HG03039 (cell line): ENCODE data around the gene GPR35.

Experiments used
- ATAC-seq: cut with Tn5 transposase; IDR thresholded peaks from one replicate; pipeline ENCODE4 v1.9.1; 2021; ENCODE audit warnings: mild to moderate bottlenecking, moderate library complexity; ENCODE audit not compliant: unreplicated experiment

The GPR35 gene

DNA sequence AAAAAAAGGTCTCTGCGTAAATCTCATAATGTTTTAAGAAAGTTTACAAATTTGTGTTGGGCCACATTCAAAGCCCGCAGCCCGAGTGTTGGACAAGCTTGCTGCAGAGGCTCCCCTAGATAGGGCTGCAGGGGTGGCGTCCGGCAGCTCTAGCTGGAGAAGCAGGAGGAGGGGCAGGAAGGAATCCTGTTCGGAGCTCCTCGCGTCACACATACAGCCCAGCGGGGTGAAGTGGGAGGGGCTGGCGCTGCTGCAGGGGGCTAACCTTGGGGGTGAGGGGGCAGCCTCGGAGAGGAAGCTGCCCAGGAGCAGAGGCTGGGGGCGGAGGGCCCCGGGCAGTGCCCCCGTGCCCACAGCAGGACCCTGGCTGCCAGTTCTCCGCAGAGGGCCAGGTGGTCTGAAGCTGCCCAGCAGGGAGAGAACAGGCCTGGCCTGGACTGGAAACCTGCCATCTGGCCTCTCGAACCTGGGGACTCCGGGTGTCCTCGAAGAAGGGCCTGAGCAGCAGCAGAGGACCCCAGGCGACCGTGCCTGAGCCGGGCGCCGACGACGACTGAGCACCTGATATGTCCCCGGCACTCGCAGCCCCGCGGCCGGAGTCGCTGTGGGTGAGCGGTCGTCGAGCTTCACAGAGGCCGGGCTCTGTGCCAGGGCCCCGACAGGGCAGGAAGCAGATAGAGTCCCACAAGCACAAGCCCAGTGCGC is 2.6 kb upstream of the GPR35 start:
- ATAC-seq = no peak

DNA sequence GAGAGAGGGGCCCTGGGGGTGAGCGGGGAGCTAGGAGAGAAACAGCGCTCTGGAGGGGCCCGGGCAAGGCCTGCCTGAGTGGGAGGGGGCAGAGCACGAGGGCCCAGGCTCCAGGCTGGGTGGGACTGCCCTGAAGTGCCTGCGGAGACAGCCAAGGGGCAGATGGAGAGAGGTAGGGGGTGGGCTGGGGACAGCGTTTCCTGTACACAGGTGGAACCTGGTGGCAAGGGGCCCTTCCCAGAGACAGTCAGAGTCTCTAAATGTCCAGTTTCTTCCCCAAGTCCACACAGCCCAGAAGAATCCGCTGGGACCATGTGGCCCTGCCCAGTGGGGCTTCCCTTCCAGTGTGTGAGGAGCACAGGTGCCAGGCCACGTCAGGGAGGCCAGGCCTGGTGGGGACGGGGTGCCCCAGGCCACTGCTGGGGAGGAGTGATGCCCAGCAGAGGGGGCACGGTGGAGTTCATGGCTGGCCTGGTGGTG is 1.7 kb upstream of the GPR35 start:
- ATAC-seq = no peak

DNA sequence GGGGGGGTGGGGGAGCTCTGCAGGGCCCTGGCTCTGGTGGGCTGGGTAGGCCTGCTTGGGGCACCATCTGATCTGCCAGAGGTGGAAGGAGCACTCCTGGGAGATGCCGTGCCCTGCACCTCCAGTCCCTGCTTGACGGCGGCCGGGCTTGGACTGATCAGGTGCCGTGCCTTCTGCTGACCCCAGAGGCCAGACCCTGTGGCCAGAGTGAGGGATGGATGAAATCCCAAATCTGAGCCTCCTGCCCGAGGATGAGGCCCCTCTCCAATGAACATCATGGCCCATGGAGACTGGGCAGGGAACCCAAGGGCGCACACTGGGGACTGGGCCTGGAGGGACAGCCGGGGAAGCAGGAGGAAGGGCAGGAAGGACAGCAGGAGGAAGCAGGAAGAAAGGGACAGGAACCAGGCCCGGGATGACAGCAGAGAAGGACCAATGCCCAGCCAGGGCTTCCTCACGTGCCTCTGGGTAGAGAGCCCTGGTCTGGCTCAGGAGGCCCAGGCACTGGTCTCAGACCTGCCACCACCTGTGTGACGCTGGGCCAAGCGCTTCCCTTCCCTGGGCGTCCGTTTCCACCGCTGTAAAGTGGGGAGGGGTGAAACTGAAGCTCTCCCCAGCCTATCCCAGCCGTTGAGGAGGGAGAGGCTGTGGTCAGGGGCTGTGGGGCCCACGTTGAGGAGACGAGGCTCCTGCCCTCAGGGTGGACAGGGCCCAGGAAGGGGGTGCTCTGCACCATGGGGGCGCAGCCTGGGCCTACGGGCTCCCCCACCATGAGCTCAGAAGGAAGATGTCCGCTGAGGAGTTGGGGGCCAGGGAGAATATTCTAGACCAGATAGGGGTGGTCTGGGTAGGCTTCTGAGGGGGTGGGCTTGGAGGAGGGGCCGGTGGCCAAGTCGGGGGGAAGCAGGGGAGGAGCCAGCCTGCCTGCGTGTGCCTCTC is 1.0 kb upstream of the GPR35 start:
- no peak for ATAC-seq

DNA sequence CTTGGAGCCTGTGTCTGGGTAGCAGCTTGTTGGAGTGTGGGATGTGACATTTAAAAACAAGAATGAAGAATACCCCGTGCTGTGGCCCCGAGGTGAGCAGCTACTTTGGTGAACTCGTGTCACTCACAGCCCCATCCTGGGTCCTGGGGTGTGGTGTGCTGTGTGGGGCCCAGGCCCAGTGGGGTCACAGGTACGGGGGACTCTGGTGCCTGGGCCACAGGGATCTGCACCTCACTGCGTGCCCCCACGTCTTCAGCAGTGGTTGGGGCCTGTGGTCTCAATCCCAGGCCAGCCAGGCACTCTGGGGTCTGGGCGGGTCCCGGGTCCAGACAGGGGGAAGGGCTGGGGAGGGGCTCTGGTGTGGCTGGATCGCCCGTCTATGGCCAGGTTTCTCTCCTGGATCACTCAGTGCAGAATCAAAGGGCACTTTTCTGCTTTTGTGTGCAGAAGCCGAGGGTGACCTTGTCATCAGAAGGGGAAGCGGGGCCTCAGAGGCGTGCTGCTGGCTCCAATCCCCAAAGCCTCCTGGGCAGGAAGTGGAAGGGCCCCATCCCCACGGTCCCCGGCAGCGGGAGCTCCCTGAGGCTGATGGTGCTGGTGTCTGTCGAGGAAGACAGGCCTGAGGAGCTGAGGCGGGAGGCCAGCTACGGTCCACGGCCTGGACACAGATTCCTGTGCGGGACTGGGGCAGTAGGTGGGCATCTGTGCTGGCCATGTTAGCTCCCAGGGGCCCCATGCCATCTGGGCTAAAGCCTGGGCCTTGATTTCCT is 1.4 kb downstream of the GPR35 start:
- no peak for ATAC-seq

DNA sequence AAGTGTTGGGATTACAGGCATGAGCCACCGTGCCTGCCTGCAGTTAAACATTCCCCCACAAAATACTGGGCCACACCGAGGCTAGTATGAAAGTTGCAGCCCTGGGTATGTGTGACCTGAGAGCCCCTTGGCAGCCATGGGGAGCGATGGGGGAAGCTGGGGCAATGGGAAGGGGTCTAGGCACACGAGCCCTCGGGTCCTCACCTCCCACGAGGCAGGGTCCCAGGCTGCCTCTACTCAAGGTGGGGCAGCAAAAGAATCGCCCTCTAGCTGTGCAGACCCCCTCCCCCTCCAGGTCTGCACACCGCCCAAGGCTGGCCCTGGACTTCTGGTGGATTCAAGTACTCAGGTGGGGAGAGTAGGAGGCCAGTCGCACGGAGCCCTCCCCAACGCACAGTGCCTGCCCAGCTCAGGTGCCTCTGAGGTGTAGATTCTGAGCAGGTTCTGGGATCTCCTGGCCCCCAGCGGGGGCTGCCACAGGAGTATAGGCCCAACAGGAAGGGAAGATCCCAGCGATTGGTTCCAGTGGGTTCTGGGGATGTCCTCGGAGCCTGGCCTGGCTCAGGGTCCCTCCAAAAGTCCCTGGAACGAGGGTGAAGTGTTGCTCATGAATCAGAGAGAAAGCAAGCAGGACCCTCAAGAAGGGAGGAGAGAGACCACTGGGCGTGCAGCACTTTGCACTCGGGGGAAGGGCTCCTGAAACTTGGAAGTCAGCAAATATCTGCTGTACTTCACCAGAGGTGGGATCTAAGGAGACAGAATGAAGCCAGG is 2.6 kb downstream of the GPR35 start:
- no peak for ATAC-seq

DNA sequence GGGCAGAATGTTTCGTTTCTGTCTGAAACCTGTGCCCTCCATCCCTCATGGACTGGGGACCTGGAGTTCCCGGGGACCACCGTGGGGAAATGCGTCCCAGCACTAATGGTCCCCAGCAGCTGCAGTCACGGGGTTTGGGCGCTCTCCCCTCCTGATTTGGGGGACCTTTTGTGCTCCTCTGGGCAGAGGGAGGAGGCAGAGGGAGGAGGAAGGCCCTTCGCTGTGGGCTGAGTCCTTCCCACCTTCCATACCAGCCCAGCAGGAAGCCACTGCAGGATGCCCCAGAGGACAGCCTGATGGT is 3.2 kb downstream of the GPR35 start:
- no peak for ATAC-seq

DNA sequence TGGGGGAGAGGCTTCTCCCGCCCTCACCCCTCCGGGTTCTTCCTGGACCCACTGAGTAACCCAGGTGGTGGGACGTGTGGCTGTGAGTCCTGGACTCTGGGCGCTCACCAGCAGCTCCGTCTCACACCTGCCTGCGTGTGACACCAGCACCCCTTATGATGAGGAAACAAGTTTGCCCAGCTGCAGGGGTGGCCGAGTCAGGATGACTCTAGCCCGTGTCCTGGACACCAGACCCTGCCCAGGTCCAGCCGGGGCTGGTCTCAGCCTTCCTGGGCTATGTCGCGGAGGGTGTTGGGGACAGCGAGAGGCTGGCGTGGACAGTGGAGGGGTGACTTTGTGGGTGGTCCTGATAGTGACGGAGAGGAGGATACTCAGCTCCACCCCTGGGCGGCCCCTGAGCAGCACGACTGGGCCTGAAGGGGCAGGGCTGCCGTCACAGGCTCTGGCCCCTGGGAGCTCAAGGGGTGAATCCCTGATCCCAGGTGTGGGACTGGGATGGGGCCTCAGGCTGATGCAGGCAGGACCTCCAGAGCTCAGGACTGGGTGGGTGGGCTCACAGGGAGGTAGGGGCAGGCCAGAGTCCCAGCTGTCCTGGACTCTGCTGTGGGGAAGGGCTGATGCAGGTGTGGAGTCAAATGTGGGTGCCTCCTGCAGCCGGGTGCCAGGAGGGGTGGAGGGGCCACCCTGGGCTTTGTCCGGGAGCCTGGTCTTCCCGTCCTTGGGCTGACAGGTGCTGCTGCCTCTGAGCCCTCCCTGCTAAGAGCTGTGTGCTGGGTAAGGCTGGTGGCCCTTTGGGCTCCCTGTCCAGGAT is 3.7 kb downstream of the GPR35 start:
- no peak for ATAC-seq

DNA sequence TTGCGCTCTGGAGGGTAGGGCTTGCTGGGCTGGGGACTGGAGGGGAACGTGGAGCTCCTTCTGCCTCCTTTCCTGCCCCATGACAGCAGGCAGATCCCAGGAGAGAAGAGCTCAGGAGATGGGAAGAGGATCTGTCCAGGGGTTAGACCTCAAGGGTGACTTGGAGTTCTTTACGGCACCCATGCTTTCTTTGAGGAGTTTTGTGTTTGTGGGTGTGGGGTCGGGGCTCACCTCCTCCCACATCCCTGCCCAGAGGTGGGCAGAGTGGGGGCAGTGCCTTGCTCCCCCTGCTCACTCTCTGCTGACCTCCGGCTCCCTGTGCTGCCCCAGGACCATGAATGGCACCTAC is 4.3 kb downstream of the GPR35 start:
- no peak for ATAC-seq

DNA sequence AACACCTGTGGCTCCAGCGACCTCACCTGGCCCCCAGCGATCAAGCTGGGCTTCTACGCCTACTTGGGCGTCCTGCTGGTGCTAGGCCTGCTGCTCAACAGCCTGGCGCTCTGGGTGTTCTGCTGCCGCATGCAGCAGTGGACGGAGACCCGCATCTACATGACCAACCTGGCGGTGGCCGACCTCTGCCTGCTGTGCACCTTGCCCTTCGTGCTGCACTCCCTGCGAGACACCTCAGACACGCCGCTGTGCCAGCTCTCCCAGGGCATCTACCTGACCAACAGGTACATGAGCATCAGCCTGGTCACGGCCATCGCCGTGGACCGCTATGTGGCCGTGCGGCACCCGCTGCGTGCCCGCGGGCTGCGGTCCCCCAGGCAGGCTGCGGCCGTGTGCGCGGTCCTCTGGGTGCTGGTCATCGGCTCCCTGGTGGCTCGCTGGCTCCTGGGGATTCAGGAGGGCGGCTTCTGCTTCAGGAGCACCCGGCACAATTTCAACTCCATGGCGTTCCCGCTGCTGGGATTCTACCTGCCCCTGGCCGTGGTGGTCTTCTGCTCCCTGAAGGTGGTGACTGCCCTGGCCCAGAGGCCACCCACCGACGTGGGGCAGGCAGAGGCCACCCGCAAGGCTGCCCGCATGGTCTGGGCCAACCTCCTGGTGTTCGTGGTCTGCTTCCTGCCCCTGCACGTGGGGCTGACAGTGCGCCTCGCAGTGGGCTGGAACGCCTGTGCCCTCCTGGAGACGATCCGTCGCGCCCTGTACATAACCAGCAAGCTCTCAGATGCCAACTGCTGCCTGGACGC is 4.9 kb downstream of the GPR35 start:
- no peak for ATAC-seq

DNA sequence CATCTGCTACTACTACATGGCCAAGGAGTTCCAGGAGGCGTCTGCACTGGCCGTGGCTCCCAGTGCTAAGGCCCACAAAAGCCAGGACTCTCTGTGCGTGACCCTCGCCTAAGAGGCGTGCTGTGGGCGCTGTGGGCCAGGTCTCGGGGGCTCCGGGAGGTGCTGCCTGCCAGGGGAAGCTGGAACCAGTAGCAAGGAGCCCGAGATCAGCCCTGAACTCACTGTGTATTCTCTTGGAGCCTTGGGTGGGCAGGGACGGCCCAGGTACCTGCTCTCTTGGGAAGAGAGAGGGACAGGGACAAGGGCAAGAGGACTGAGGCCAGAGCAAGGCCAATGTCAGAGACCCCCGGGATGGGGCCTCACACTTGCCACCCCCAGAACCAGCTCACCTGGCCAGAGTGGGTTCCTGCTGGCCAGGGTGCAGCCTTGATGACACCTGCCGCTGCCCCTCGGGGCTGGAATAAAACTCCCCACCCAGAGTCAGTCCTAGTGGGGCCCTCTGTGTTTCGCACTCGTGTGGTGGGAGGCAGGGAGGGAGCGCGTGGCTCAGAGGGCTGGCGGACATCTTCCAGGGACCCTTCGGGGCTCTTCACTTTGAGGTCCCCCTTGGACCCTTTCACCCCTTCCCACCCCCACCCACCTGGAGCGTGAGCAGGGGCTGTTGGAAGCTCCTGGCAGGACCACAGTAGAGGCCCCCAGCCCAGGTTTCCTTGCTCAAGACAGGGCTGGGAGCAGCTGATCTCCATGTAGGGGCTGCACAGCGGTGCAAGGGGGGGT is 5.7 kb downstream of the GPR35 start:
- no peak for ATAC-seq

DNA sequence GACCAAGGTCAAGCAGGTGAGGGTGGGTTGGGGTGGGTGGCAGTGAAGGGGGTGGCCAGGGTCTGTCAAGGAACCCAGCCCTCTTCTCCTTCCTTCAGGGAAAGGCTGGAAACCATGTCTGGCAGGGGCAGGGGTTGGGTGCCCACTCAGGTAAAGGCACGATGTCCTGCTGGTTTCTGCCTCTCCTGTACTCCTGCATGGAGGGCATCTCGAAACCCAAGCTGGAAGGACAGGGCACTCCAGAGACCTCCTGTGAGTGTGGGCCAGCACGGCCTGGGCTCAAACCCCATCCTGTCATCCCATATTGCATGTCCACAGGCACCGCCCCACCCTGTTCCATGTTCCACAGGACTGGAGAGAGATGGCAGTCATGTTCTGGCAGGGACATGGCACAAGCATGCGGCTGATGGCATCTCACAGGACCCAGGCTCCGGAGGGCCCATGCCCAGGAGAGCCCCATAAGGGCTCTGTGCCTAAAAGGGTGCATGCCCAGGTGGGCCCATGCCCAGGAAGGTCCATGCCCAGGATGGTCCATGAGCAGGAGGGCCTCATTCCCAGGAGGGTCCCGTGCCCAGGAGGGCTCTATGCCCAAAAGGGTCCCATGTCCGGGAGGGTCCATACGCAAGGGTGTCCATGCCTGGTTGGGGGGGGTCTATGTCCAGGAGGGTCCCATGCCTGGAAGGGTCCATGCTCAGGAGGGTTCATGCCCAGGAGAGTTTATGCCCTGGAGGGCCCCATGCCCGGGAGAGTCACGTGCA is 6.4 kb downstream of the GPR35 start:
- no peak for ATAC-seq

DNA sequence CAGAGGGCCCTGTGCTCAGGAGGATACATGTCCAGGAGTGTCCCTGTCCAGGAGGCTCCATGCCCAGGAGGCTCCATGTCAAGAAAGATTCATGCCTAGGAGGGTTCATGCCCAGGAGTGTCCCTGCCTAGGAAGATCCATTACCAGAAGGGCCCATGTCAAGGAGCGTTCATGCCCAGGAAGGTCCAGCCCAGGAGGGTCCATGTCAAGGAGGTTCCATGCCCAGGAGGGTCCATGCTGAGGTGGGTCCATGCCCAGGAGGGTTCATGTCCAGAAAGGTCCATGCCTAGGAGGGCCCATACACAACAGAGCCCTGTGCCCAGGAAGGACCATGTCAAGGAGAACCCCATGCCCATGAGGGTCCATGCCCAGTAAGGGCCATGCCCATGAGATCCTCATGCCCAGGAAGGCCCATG is 7.0 kb downstream of the GPR35 start:
- no peak for ATAC-seq

DNA sequence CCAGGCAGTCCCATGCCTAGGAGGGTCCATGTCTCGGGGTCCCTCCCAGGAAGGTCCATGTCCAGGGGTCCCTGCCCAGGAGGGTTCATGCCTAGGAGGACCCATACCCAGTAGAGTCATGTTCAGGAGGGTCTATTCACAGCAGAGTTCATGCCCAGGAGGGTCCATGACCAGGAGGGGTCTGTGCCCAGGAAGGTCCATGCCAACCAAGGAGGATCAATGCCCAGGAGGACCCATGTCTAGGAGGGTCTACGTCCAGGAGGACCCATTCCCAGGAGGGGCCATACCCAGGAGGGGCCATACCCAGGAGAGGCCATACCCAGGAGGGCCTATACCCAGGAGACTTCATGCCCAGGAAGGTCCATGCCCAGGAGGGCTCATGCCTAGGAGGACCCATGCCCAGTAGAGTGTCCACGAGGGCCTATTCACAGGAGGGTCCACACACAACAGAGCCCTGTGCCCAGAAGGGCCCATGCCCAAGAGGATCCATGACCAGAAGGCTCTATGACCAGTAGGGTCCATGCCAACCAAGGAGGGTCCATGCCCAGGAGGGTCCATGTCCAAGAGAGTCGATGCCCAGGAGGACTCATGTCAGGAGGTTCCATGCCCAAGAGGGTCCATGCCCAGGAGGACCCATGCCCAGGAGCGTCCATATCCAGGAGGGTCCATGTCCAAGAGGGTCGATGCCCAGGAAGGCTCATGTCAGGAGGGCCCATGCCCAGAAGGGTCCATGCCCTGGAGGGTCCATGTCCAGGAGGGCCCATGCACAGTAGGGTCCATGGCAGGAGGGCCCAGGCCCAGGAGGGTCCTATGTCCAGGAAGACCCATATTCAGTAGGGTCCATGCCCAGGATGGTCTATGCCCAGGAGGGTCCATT is 10.1 kb downstream of the GPR35 start:
- no peak for ATAC-seq

DNA sequence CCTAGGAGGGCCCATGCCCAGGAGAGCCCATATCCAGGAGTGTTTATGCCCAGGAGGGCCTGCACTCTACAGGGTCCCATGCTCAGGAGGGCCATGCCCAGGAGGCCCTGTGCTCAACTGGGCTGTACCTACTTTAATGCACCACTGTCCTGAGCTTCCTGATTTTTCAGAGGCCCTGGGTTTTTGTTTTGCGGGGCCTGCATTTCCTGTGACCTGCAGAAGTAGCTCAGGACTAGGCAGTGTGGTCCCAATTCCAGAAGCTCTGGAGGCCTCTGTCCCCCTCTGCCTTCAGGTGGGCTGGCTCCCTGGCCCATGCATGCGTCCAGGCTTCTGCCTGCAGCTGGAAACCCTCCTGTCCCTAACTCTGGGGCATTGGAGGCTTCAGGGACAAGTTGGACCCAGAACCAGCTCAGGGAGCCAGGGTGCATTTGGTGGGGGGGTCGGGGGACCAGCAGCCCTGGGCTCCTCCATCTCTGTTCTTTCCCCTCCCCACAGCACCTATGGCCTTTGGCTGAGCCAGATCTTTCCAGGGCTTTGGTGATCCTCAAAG is 10.8 kb downstream of the GPR35 start:
- no peak for ATAC-seq

DNA sequence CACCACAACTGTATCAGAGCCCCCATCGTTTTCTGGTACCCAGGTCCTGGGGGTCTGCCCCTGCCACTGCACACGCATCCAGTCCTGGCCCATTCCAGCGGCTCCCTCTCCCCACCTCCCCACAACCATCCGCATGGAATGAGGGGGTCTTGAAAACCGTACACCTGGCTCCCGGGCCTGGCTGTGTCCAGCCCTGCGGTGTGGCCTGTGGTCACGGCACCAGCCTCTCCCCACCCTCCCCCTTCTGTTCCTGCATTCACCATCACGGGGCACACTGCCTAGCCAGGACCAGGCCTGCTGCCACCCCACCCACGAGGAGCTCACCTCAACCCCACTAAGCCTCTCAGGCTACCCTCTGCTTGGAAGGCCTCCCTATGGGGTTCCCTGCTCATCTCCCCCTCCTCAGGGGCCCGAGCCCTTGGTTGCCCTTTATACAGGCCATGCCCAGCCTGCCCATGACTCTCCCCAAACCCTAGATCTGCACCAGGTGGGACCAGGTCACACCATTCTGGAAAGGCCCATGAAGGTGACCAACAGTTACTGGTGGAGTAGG is 11.4 kb downstream of the GPR35 start:
- no peak for ATAC-seq
